ENCODE data around the gene ARF1. TPM values are rescaled to one million over a fixed set of nuclear protein-coding genes. Genes with fewer than 3 reads are reported as not detected.

ARF1 gene
- total RNA-seq, 1 donor, result 339 TPM

DNA sequence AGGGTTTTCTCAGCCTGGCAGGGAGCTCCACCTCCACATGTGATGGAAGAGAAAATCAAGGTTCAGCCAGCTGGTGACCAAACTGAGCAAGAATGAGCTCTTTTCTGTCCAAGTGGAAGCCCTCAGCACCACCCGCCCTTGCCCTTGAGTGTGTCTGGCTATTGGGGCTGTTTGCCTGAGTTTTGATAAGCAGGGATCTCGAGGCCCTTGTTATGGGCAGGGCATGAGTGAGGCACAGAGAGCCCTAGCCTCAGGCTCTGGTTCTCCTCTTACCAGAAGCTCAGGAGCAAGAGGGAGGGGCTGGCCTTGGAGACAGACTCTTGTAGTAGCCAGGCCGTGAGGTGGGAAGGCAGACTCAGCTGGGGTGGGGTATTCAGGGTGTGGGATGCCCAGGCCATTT is 37.5 kb upstream of the ARF1 start:
- TF ChIP-seq, protein P1, sequence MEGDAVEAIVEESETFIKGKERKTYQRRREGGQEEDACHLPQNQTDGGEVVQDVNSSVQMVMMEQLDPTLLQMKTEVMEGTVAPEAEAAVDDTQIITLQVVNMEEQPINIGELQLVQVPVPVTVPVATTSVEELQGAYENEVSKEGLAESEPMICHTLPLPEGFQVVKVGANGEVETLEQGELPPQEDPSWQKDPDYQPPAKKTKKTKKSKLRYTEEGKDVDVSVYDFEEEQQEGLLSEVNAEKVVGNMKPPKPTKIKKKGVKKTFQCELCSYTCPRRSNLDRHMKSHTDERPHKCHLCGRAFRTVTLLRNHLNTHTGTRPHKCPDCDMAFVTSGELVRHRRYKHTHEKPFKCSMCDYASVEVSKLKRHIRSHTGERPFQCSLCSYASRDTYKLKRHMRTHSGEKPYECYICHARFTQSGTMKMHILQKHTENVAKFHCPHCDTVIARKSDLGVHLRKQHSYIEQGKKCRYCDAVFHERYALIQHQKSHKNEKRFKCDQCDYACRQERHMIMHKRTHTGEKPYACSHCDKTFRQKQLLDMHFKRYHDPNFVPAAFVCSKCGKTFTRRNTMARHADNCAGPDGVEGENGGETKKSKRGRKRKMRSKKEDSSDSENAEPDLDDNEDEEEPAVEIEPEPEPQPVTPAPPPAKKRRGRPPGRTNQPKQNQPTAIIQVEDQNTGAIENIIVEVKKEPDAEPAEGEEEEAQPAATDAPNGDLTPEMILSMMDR (IDR thresholded peaks at IDR 0.05; ENCODE audit: insufficient read depth, low read depth, low read length), result no peak
- DNase-seq (ENCODE audit: low read depth), result no peak

DNA sequence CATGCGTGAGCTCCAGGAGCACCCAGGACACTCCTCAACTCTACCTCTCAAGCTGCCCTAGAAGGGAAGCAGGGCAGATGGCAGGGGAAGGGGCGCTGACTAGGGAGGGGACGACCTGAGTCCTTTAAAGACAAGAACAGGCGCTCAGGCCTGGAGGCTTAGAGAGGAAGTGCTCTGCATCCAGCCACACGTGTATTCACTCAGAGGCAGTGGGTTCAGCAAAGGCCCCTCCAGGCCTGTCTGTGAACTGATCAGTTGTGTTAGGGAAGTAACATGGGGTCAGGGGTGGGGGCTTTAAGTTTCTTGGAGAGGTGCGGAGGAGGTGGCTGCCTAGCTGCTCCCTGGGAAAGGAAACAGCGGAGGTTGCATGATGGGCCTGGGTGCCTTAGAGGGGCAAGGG is 37.1 kb upstream of the ARF1 start:
- TF ChIP-seq, protein P1 (IDR thresholded peaks at IDR 0.05; ENCODE audit: insufficient read depth, low read depth, low read length), result no peak
- H3K4me3 ChIP-seq (ENCODE audit: low read depth, low read length), result no peak overlapping the region
- no peak for DNase-seq (ENCODE audit: low read depth)

More for the DNA sequence above, 37.5 kb upstream of the ARF1 start:
- no peak overlapping the region for H3K4me3 ChIP-seq (ENCODE audit: low read depth, low read length)

DNA sequence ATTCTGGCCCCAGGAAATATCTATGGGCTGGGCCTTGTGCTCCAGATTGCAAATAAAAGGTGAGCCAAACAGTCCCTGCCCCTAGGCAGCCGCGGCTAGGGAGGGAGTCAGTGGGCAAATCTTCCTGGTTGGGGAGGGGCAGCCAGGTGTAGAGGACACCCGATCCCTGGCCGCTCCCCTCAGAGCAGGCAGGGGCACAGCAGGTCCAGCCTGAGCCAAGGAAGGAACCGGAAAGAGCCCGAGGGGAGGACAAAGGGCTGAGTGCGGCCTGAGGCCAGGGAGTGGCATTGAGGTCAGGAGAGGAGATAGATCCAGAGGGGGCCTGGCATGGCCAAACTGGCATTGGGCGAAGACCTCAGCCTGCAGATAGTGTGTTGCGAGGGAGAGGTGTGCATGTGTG is 36.6 kb upstream of the ARF1 start:
- DNase-seq (ENCODE audit: low read depth), result no peak
- no peak overlapping the region for H3K4me3 ChIP-seq (ENCODE audit: low read depth, low read length)
- TF ChIP-seq, protein P1 (IDR thresholded peaks at IDR 0.05; ENCODE audit: insufficient read depth, low read depth, low read length), result no peak

DNA sequence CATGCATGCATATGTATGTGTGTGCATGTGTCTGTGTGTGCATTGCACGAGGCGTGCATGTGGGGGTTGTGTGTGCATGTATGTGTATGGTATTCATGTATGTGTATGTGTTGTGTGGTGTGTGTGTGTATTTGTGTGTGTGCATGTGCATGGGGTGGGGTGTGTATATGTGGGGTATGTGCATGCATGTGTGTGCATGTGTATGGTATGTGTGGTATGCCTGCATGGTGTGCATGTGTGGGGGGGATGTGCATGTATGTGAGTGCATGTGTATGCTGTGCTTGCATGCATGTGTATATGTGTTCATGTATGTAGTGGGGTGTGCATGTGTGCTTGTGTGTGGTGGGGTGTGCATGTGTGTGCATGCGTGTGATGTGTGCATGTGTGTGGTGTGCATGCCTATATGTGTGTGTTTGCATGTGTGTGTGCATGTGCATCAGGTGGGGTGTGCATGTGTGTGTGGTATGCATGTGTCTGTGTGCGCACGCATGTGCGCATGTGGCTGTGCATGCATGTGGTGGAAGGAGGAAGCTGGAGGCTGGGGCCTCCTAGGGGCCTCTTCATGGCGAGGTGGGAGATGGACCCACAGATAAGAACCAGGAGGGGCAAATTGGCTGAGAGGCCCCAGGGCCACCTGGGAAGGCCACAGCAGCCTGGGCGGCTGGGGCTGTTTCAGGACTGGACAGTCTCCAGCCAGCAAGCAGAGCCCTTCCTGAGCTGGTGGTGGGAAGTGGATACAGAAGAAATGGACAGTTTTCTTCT is 35.9 kb upstream of the ARF1 start:
- TF ChIP-seq, protein P1 (IDR thresholded peaks at IDR 0.05; ENCODE audit: insufficient read depth, low read depth, low read length), result no peak
- DNase-seq (ENCODE audit: low read depth), result no peak
- H3K4me3 ChIP-seq (ENCODE audit: low read depth, low read length), result no peak overlapping the region

DNA sequence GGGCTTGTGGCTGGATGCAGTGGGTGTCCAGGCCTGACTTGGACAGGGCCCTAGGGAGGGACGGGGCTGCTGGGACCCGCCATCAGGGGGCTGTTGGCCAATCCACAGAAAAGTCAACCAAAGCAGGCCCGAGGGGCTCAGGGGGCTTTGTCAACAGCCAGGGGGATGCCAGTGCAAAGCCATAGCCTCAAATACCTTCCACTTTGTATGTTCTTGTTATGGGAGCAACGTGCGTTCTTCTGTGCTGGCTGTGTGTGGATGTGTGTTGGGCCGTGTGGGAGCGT is 35.4 kb upstream of the ARF1 start:
- H3K4me3 ChIP-seq (ENCODE audit: low read depth, low read length), result no peak overlapping the region
- TF ChIP-seq, protein P1 (IDR thresholded peaks at IDR 0.05; ENCODE audit: insufficient read depth, low read depth, low read length), result no peak
- no peak for DNase-seq (ENCODE audit: low read depth)

DNA sequence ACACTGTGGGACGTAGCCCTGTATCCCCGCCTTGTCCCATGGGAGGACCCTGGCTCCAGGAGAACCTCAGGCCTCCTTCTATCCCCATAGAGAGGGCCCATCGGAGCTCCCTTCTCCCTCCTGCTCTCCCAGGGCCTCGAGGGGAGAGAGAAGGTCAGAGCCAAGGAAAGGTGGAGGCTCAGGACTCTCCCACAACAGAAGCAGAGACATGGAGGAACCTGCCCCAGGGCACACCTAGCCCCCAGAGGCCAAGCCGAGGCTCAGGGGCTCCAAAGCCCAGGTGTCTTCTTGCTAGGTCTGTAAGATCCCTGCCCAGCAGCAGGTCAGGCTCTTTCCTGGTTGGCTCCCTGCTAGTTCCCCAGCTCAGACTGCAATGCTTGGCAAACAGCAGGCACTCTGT is 34.4 kb upstream of the ARF1 start:
- TF ChIP-seq, protein P1 (IDR thresholded peaks at IDR 0.05; ENCODE audit: insufficient read depth, low read depth, low read length), result no peak
- no peak overlapping the region for H3K4me3 ChIP-seq (ENCODE audit: low read depth, low read length)
- DNase-seq (ENCODE audit: low read depth), result no peak
